Measurements from ENCODE around the gene ABCF3. TPM values are rescaled to one million over a fixed set of nuclear protein-coding genes. Genes with fewer than 3 reads are reported as not detected.

ABCF3 gene
- polyA plus RNA-seq, 3 donors = 37.4 to 57.2 (median 42.4) TPM

DNA sequence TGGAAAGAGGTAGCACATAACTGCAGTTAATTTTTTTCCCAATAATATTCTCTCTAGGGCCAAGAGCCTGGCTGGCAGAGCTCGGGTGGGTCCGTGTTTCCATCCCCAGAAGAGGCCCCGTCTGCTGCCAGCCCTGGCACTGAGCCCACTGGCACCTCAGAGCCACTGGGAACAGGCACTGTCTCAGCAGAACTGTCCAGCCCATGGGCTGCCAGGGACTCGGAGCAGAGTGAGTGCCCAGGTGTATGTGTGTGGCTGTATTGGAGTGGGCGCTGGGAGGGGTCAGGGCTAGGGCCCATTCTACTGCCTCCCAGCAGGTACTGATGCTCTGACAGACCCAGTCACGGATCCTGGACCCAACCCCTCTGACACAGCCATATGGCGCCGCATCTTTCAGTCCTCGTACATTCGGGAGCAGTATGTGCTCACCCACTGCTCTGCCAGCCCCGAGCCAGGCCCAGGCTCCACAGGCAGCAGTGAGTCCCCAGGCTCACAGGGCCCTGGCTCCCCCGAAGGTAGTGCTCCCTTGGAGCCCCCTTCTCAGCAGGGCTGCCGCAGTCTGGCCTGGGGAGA lies 52.3 kb downstream of the ABCF3 start:
- WGBS, 3 donors = 79 to 85% (median 80%) methylated on average over 13 of the region's 13 CpGs
- H3K27ac ChIP-seq (ENCODE audit: low read depth, low read length) = no peak overlapping the region

GRCh38 chr3:184239221-184239620 lies 53.2 kb downstream of the ABCF3 start:
- WGBS, 3 donors = 91 to 98% (median 93%) methylated on average over 8 of the region's 8 CpGs
- H3K27ac ChIP-seq (ENCODE audit: low read depth, low read length) = no peak overlapping the region

DNA sequence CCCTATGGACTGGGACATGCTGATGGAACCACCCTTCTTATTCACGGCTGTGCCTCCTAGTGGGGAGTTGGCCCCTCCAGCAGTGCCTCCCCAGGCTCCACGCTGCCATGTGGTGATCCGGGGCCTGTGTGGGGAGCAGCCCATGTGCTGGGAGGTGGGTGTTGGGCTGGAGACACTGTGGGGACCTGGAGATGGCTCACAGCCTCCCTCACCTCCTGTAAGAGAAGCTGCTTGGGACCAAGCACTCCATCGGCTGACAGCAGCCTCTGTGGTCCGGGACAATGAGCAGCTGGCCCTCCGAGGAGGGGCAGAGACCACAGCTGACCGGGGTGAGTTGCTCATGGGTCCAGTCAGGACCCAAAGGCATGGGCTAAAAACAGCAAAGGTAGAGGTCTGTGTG lies 53.7 kb downstream of the ABCF3 start:
- 78 to 85% (median 81%) methylated on average over 7 of the region's 7 CpGs for WGBS, 3 donors
- no peak overlapping the region for H3K27ac ChIP-seq (ENCODE audit: low read depth, low read length)

DNA sequence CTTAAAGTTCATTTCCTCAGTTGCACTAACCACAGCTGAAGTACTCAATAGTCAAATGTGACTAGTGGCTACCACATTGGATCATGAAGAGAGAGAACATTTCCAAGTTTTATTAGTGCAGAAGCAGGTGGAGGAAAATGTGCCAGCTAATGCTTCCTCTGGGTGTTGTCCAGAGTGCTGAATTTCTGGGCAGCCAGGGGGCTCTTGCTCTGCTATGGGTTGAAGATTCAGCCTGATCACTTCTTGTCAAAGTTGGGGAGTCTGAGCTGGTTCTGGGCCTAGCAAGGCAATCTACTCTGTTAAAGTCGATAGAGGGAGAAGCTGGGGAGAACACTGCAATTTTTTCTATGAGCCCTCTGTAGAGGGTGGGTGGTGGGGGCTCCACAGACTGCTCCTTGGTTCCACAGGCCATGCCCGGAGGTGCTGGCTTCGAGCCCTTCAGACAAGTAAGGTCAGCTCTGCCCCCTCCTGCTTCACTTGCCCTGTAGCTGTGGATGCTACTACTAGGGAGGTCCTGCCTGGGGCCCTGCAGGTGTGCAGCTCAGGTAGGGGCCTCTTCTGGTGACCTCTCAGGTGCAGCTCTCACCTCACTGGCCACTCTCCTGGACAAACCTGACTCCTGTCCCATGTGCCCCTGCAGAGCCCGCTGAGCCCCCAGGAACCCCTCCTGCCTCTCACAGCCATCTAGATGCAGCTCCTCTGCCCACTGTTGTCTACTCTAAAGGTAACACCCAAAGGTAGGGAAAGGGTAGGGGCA lies 54.6 kb downstream of the ABCF3 start:
- whole genome bisulfite sequencing, 3 donors = 72 to 78% (median 78%) methylated on average over 4 of the region's 4 CpGs
- H3K27ac ChIP-seq (ENCODE audit: low read depth, low read length) = no peak overlapping the region

GRCh38 chr3:184241141-184241446 lies 55.1 kb downstream of the ABCF3 start:
- 30 to 51% (median 45%) methylated on average over 17 of the region's 17 CpGs for WGBS, 3 donors
- no peak overlapping the region for H3K27ac ChIP-seq (ENCODE audit: low read depth, low read length)

DNA sequence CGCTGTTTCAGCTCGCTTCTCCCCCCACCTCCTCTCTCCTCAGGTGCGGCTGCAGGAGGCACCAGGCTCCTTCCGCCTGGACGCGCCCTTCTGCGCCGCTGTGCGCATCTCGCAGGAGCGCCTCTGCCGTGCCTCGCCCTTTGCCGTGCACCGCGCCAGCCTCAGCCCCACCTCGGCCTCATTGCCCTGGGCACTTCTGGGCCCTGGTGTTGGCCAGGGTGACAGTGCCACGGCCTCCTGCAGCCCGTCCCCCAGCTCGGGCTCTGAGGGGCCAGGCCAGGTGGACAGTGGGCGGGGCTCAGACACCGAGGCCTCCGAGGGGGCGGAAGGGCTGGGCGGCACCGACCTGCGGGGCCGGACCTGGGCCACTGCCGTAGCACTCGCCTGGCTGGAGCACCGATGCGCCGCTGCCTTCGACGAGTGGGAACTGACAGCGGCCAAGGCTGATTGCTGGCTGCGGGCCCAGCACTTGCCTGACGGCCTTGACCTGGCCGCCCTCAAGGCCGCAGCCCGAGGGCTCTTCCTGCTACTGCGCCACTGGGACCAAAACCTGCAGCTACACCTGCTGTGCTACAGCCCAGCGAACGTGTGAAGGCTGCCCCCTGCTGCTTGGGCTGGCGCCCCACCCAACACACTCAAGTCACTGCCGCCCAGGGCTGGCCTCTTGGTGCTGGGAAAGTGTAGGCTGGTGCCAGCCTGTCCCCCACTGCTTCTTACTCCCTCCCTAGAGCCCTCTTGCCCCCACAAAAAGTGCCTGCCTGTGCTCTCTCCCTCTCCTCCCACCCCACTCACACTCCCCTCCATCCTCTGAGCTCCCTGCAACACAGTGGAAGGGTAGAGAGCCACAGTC lies 55.7 kb downstream of the ABCF3 start:
- no peak overlapping the region for H3K27ac ChIP-seq (ENCODE audit: low read depth, low read length)
- WGBS, 3 donors = 13 to 45% (median 39%) methylated on average over 45 to 46 of the region's 46 CpGs

- 65 to 88% (median 84%) methylated on average over 5 of the region's 5 CpGs for WGBS, 3 donors
- H3K27ac ChIP-seq (ENCODE audit: low read depth, low read length) = no peak overlapping the region
Measured at GRCh38 chr3:184242297-184242685, 56.3 kb downstream of the ABCF3 start.

Other genes with a start within 250 kb of the ABCF3 start
- 10 to 100 TPM in 1 of 3 donors, 1 to 10 TPM in 2; 6.0 to 10.8 (median 8.5) TPM for gene ABCC5, start 168.3 kb upstream of the ABCF3 start, polyA plus RNA-seq
- not detected for gene HTR3D, start 154.5 kb upstream of the ABCF3 start, polyA plus RNA-seq
- not detected for gene HTR3C, start 133.2 kb upstream of the ABCF3 start, polyA plus RNA-seq
- not detected for gene HTR3E, start 89.1 kb upstream of the ABCF3 start, polyA plus RNA-seq
- gene EIF2B5, start 50.8 kb upstream of the ABCF3 start, polyA plus RNA-seq = 10 to 100 TPM; 24.4 to 38.0 (median 26.3) TPM
- 10 to 100 TPM; 27.3 to 31.8 (median 29.0) TPM for gene DVL3, start 30.8 kb upstream of the ABCF3 start, polyA plus RNA-seq
- gene AP2M1, start 11.3 kb upstream of the ABCF3 start, polyA plus RNA-seq = 100 to 1,000 TPM; 121 to 313 (median 264) TPM
- gene VWA5B2, start 43.4 kb downstream of the ABCF3 start, polyA plus RNA-seq = 1 to 10 TPM in 1 of 3 donors, under 1 TPM in 1, not detected in 1; 0.33 to 4.4 TPM
- 10 to 100 TPM; 22.6 to 43.9 (median 35.4) TPM for gene ALG3, start 62.8 kb downstream of the ABCF3 start, polyA plus RNA-seq
- gene EEF1AKMT4, start 63.5 kb downstream of the ABCF3 start, polyA plus RNA-seq = 1 to 10 TPM; 2.1 to 8.0 (median 4.4) TPM
- 10 to 100 TPM in 1 of 3 donors, under 1 TPM in 1, not detected in 1; 0.06 to 15.6 TPM for gene CAMK2N2, start 75.4 kb downstream of the ABCF3 start, polyA plus RNA-seq
- gene ECE2, start 89.8 kb downstream of the ABCF3 start, polyA plus RNA-seq = 1 to 10 TPM in 1 of 3 donors, not detected in 2; 5.5 TPM
- gene PSMD2, start 113.0 kb downstream of the ABCF3 start, polyA plus RNA-seq = 100 to 1,000 TPM in 2 of 3 donors, 10 to 100 TPM in 1; 74.6 to 181 (median 139) TPM
- gene EIF4G1, start 128.4 kb downstream of the ABCF3 start, polyA plus RNA-seq = 100 to 1,000 TPM; 114 to 271 (median 178) TPM
- gene FAM131A, start 151.4 kb downstream of the ABCF3 start, polyA plus RNA-seq = 10 to 100 TPM in 2 of 3 donors, 1 to 10 TPM in 1; 7.6 to 16.5 (median 13.9) TPM
- gene CLCN2, start 175.4 kb downstream of the ABCF3 start, polyA plus RNA-seq = 1 to 10 TPM; 2.8 to 4.3 (median 3.1) TPM
- gene POLR2H, start 175.5 kb downstream of the ABCF3 start, polyA plus RNA-seq = 10 to 100 TPM; 55.7 to 89.0 (median 61.4) TPM
- gene THPO, start 192.0 kb downstream of the ABCF3 start, polyA plus RNA-seq = 1 to 10 TPM in 2 of 3 donors, under 1 TPM in 1; 0.98 to 1.3 (median 1.0) TPM
- 10 to 100 TPM; 10.1 to 30.1 (median 14.2) TPM for gene CHRD, start 193.9 kb downstream of the ABCF3 start, polyA plus RNA-seq